ENCODE results near the gene DCXR. TPM values are rescaled to one million over a fixed set of nuclear protein-coding genes. Genes with fewer than 3 reads are reported as not detected.

The DCXR gene
- total and polyA plus RNA-seq, 2 experiments from 2014 or later, result 86.9 to 137 TPM

GRCh38 chr17:82073446-82073845 is 35.9 kb upstream of the DCXR start:
- H4K20me1 ChIP-seq (replicated peaks; ENCODE audit: insufficient read depth), result peaks cover 3% of the 10 kb centered on the region; the same call in 1 of the 2 replicates
- Mint-ChIP-seq H3K27me3 (ENCODE audit: insufficient read depth, low read depth, poor library complexity) (peaks cover 20% of the 10 kb centered on the region), H3K9me3 (no peaks in the 10 kb centered on the region; the same call in 1 of the 3 replicates), H3K36me3 (ENCODE audit: low read depth) (peaks cover 7% of the 10 kb centered on the region), H3K4me1 (peaks cover 3% of the 10 kb centered on the region), H3K4me3 (no peak overlapping the region), H3K27ac (no peak overlapping the region)
- H2AFZ ChIP-seq, result no peak overlapping the region
- H3K4me2 ChIP-seq, result no peak overlapping the region
- ATAC-seq (no peak), DNase-seq (ENCODE audit: low spot score) (no peak)
- TF ChIP-seq CTCF (conservative IDR thresholded peaks at IDR 0.05; ENCODE audit: low read depth in 2 of 2) (no peak), EZH2 (IDR thresholded peaks at IDR 0.05; ENCODE audit: low read depth, unreplicated experiment) (no peak), STAT1 (IDR thresholded peaks at IDR 0.05; ENCODE audit: unreplicated experiment) (no peak), NANOG (IDR thresholded peaks at IDR 0.05; ENCODE audit: borderline replicate concordance) (no peak), JUNB (IDR thresholded peaks at IDR 0.05; ENCODE audit: unreplicated experiment) (no peak), POLR2AphosphoS5 (IDR thresholded peaks at IDR 0.05; ENCODE audit: low read depth) (no peak), CREB1 (CRISPR knock-in tag; IDR thresholded peaks at IDR 0.05; ENCODE audit: low read depth) (no peak), ETS1 (IDR thresholded peaks at IDR 0.05) (no peak), ZNF114 (CRISPR knock-in tag; IDR thresholded peaks at IDR 0.05) (no peak)
- TF ChIP-seq, protein P1, sequence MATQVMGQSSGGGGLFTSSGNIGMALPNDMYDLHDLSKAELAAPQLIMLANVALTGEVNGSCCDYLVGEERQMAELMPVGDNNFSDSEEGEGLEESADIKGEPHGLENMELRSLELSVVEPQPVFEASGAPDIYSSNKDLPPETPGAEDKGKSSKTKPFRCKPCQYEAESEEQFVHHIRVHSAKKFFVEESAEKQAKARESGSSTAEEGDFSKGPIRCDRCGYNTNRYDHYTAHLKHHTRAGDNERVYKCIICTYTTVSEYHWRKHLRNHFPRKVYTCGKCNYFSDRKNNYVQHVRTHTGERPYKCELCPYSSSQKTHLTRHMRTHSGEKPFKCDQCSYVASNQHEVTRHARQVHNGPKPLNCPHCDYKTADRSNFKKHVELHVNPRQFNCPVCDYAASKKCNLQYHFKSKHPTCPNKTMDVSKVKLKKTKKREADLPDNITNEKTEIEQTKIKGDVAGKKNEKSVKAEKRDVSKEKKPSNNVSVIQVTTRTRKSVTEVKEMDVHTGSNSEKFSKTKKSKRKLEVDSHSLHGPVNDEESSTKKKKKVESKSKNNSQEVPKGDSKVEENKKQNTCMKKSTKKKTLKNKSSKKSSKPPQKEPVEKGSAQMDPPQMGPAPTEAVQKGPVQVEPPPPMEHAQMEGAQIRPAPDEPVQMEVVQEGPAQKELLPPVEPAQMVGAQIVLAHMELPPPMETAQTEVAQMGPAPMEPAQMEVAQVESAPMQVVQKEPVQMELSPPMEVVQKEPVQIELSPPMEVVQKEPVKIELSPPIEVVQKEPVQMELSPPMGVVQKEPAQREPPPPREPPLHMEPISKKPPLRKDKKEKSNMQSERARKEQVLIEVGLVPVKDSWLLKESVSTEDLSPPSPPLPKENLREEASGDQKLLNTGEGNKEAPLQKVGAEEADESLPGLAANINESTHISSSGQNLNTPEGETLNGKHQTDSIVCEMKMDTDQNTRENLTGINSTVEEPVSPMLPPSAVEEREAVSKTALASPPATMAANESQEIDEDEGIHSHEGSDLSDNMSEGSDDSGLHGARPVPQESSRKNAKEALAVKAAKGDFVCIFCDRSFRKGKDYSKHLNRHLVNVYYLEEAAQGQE (IDR thresholded peaks at IDR 0.05; ENCODE audit: unreplicated experiment), result no peak
- TF ChIP-seq, protein P2, sequence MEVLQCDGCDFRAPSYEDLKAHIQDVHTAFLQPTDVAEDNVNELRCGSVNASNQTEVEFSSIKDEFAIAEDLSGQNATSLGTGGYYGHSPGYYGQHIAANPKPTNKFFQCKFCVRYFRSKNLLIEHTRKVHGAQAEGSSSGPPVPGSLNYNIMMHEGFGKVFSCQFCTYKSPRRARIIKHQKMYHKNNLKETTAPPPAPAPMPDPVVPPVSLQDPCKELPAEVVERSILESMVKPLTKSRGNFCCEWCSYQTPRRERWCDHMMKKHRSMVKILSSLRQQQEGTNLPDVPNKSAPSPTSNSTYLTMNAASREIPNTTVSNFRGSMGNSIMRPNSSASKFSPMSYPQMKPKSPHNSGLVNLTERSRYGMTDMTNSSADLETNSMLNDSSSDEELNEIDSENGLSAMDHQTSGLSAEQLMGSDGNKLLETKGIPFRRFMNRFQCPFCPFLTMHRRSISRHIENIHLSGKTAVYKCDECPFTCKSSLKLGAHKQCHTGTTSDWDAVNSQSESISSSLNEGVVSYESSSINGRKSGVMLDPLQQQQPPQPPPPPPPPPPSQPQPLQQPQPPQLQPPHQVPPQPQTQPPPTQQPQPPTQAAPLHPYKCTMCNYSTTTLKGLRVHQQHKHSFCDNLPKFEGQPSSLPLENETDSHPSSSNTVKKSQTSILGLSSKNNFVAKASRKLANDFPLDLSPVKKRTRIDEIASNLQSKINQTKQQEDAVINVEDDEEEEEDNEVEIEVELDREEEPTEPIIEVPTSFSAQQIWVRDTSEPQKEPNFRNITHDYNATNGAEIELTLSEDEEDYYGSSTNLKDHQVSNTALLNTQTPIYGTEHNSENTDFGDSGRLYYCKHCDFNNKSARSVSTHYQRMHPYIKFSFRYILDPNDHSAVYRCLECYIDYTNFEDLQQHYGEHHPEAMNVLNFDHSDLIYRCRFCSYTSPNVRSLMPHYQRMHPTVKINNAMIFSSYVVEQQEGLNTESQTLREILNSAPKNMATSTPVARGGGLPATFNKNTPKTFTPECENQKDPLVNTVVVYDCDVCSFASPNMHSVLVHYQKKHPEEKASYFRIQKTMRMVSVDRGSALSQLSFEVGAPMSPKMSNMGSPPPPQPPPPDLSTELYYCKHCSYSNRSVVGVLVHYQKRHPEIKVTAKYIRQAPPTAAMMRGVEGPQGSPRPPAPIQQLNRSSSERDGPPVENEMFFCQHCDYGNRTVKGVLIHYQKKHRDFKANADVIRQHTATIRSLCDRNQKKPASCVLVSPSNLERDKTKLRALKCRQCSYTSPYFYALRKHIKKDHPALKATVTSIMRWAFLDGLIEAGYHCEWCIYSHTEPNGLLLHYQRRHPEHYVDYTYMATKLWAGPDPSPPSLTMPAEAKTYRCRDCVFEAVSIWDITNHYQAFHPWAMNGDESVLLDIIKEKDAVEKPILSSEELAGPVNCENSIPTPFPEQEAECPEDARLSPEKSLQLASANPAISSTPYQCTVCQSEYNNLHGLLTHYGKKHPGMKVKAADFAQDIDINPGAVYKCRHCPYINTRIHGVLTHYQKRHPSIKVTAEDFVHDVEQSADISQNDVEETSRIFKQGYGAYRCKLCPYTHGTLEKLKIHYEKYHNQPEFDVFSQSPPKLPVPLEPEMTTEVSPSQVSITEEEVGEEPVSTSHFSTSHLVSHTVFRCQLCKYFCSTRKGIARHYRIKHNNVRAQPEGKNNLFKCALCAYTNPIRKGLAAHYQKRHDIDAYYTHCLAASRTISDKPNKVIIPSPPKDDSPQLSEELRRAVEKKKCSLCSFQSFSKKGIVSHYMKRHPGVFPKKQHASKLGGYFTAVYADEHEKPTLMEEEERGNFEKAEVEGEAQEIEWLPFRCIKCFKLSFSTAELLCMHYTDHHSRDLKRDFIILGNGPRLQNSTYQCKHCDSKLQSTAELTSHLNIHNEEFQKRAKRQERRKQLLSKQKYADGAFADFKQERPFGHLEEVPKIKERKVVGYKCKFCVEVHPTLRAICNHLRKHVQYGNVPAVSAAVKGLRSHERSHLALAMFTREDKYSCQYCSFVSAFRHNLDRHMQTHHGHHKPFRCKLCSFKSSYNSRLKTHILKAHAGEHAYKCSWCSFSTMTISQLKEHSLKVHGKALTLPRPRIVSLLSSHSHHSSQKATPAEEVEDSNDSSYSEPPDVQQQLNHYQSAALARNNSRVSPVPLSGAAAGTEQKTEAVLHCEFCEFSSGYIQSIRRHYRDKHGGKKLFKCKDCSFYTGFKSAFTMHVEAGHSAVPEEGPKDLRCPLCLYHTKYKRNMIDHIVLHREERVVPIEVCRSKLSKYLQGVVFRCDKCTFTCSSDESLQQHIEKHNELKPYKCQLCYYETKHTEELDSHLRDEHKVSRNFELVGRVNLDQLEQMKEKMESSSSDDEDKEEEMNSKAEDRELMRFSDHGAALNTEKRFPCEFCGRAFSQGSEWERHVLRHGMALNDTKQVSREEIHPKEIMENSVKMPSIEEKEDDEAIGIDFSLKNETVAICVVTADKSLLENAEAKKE (CRISPR knock-in tag; IDR thresholded peaks at IDR 0.05), result no peak
- H3K79me2 ChIP-seq (replicated peaks; ENCODE audit: insufficient read depth), result no peaks in the 10 kb centered on the region
- H3K36me3 ChIP-seq (ENCODE audit: insufficient read depth), result peaks cover 4% of the 10 kb centered on the region; the same call in 1 of the 2 replicates
- H3K27me3 ChIP-seq (ENCODE audit: insufficient read depth), result no peaks in the 10 kb centered on the region; the same call in 1 of the 2 replicates
- H3F3A ChIP-seq (replicated peaks; ENCODE audit: low read depth), result peaks cover 17% of the 10 kb centered on the region
- H3K4me1 ChIP-seq (ENCODE audit: insufficient read depth), result no peaks in the 10 kb centered on the region
- H3K4me3 ChIP-seq, result no peak overlapping the region
- H3K27ac ChIP-seq (ENCODE audit: low read depth), result no peak overlapping the region
- no peaks in the 10 kb centered on the region for H3K9me2 ChIP-seq (ENCODE audit: insufficient read depth)

Data from GM23338 (cell line).